HG03565 (cell line): ENCODE data around the gene UCN3.
"Not testable (repeated sequence)": the region's sequence is repeated elsewhere in the genome, so short reads cannot be mapped to it uniquely, and the experiment has no call there.

Experiments used
- ATAC-seq: cut with Tn5 transposase; IDR thresholded peaks from one replicate; pipeline ENCODE4 v1.9.1; 2021; ENCODE audit warnings: mild to moderate bottlenecking, moderate library complexity; ENCODE audit not compliant: unreplicated experiment

Gene UCN3

GRCh38 chr10:5364374-5364773, 392 bp upstream of the UCN3 start:
- ATAC-seq: no peak

GRCh38 chr10:5365928-5366327, 1.2 kb downstream of the UCN3 start:
- ATAC-seq: no peak

- no peak for ATAC-seq
Measured at GRCh38 chr10:5369362-5370158, 4.8 kb downstream of the UCN3 start.

GRCh38 chr10:5370493-5371352, 6.0 kb downstream of the UCN3 start:
- no peak for ATAC-seq

GRCh38 chr10:5373307-5373706, 8.5 kb downstream of the UCN3 start:
- no peak for ATAC-seq

- no peak for ATAC-seq
Measured at GRCh38 chr10:5373891-5374611, 9.3 kb downstream of the UCN3 start.

- no peak for ATAC-seq
Measured at GRCh38 chr10:5376450-5376849, 11.7 kb downstream of the UCN3 start.

- ATAC-seq: not testable (repeated sequence)
Measured at GRCh38 chr10:5379202-5379601, 14.4 kb downstream of the UCN3 start.

- ATAC-seq: not testable (repeated sequence)
Measured at GRCh38 chr10:5380395-5380794, 15.6 kb downstream of the UCN3 start.

- no peak for ATAC-seq
Measured at GRCh38 chr10:5381187-5381586, 16.4 kb downstream of the UCN3 start.

GRCh38 chr10:5385224-5385623, 20.5 kb downstream of the UCN3 start:
- ATAC-seq: no peak

GRCh38 chr10:5387169-5387568, 22.4 kb downstream of the UCN3 start:
- no peak for ATAC-seq

- no peak for ATAC-seq
Measured at GRCh38 chr10:5390607-5391205, 25.9 kb downstream of the UCN3 start.

GRCh38 chr10:5391790-5392189, 27.0 kb downstream of the UCN3 start:
- no peak for ATAC-seq

- no peak for ATAC-seq
Measured at GRCh38 chr10:5393529-5393928, 28.8 kb downstream of the UCN3 start.

GRCh38 chr10:5395168-5395567, 30.4 kb downstream of the UCN3 start:
- no peak for ATAC-seq

- no peak for ATAC-seq
Measured at GRCh38 chr10:5396556-5397300, 32.0 kb downstream of the UCN3 start.

GRCh38 chr10:5399332-5399731, 34.6 kb downstream of the UCN3 start:
- no peak for ATAC-seq

- no peak for ATAC-seq
Measured at GRCh38 chr10:5400468-5401240, 35.9 kb downstream of the UCN3 start.

GRCh38 chr10:5402798-5403197, 38.0 kb downstream of the UCN3 start:
- ATAC-seq: no peak
